Mucosa of rectum (tissue), 2 donors: ENCODE measurements around the gene DCPS.

Experiments
- H3K27ac ChIP-seq, 2 donors: one replicate each; pipeline ENCODE4 v1.7.0; 2013; ENCODE audit warnings: inconsistent platforms in 2 of 2, low read depth in 2 of 2, low read length in 2 of 2
- H3K27me3 ChIP-seq, 2 donors: one replicate each; pipeline ENCODE4 v1.7.0; 2013; ENCODE audit warnings: low read length in 2 of 2; ENCODE audit not compliant: control insufficient read depth in 2 of 2, insufficient read depth in 2 of 2
- H3K36me3 ChIP-seq, 2 donors: one replicate each; pipeline ENCODE4 v1.7.0; 2013; ENCODE audit warnings: low read length in 2 of 2; ENCODE audit not compliant: control insufficient read depth in 2 of 2, insufficient read depth in 2 of 2
- H3K4me1 ChIP-seq, 2 donors: one replicate each; pipeline ENCODE4 v1.7.0; 2013; ENCODE audit warnings: low read length in 2 of 2, mild to moderate bottlenecking in 1 of 2; ENCODE audit not compliant: control insufficient read depth in 2 of 2, insufficient read depth in 2 of 2
- H3K4me3 ChIP-seq, 2 donors: one replicate each; pipeline ENCODE4 v1.7.0; 2013; ENCODE audit warnings: low read length in 2 of 2
- H3K9ac ChIP-seq, 2 donors: one replicate each; pipeline ENCODE4 v1.7.0; 2013; ENCODE audit warnings: low read length in 2 of 2, low read depth in 1 of 2, mild to moderate bottlenecking in 1 of 2
- H3K9me3 ChIP-seq, 2 donors: one replicate each; pipeline ENCODE4 v1.7.0; 2013; ENCODE audit warnings: low read length in 2 of 2; ENCODE audit not compliant: control insufficient read depth in 2 of 2
- donor health status: healthy.
- donor health status: Normal muscosa, but diverticular disease.

Gene DCPS

DNA sequence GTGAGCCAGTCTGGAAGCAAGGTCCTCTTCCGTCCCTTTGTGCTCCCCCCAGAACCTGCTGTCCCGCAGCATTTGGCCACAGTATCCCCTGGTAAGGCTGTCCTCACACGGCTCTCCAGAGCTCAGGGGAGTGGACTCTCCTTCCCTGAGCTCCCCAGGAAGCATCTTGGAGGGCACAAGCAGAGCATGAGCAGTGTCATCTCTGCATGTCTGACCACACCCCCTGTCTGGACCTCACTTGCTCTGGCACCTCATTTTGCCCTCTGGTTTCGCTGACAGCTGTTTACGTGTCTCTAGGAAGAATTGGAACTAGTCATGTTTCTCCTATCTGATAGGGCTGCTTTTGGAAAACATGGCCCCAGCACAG lies 15.5 kb downstream of the DCPS start:
- Histone ChIP-seq H3K27me3 (no peaks in the 10 kb centered on the region), H3K9me3 (no peaks in the 10 kb centered on the region), H3K9ac (no peak overlapping the region), H3K4me1 (peaks cover 16 to 23% of the 10 kb centered on the region in 2 donors), H3K36me3 (no peaks in the 10 kb centered on the region), H3K27ac (peak overlapping the region; percentile 53 to 75), H3K4me3 (no peak overlapping the region)

DNA sequence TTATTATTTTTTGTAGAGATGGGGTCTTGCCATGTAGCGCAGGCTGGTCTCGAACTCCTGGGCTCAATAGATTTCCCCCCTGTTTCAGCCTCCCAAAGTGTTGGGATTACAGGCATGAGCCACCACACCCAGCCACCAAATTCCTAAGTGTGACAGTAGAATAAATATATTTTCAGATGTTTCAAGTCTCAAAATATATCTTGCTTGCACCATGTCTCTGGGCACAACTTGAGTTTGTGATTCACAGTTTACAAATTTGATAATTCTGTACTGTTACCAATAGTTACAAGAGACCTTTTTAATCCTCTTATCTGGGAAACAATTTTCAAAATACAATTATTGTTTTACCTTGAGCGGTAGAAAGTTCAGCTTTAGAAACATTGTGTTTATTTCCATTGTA lies 19.1 kb downstream of the DCPS start:
- H3K27me3 ChIP-seq: no peaks in the 10 kb centered on the region
- H3K36me3 ChIP-seq: no peaks in the 10 kb centered on the region
- H3K4me1 ChIP-seq: peaks cover 10 to 16% of the 10 kb centered on the region in 2 donors
- H3K4me3 ChIP-seq: no peak overlapping the region
- no peak overlapping the region for H3K9ac ChIP-seq
- H3K27ac ChIP-seq: no peak overlapping the region
- no peaks in the 10 kb centered on the region for H3K9me3 ChIP-seq

DNA sequence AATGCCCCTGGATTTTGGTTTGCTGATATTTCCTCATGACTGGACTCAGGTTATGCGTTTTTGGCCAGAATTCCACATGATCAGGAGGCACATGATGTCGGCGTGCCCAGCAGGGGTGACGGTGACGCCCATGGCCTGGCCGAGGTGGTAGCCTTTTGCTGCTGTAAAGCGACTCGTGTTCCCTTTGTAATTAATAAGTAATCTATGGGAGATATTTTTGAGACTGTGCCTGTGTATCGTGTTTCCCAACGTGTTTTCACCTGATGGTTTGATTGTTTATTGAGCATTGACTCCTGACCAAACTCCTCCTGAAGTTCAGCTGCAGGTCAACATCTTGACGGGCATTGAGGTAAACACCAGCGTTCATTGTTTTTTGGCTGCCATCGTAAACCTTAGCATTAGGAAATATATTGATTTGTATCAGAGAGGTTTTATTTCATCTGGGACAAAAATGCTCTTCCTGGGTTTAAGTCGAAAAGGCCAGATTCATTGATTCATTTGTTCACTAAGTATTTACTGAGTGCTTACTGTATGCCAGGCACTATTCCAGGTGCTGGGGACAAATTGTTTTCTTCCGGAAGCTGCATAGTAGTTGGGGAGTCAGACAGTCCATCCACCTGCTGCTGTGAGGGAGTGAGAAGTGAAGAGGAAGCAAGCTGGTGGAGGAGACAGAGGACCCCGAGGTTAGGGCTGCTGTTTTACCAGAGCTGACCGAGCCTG lies 23.6 kb downstream of the DCPS start:
- H3K36me3 ChIP-seq: peaks cover 0 to 7% of the 10 kb centered on the region in 2 donors
- no peak overlapping the region for H3K27ac ChIP-seq
- H3K4me1 ChIP-seq: peaks cover 0 to 2% of the 10 kb centered on the region in 2 donors
- no peaks in the 10 kb centered on the region for H3K9me3 ChIP-seq
- H3K9ac ChIP-seq: no peak overlapping the region
- no peaks in the 10 kb centered on the region for H3K27me3 ChIP-seq
- H3K4me3 ChIP-seq: no peak overlapping the region

DNA sequence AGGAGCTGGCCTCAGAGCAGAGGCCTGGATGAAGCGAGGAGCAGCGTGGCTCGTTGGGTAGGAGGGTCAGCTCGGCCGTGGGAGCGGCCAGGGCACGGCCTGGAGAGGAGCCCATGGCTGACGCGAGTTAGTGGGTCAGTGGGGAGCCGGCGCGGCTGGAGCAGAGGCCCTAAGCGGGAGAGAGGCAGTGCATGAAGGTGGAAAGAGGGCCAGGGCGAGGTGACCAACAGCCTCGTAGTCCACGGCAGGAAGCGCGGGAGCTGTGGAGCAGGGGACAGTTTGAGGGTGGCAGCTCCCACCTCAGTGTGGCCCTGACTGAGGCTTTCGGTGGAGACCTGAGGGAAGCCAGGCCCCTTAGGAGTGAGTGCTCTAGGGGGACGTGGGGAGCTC lies 24.1 kb downstream of the DCPS start:
- H3K9me3 ChIP-seq: no peaks in the 10 kb centered on the region
- H3K27ac ChIP-seq: no peak overlapping the region
- no peak overlapping the region for H3K4me3 ChIP-seq
- no peak overlapping the region for H3K9ac ChIP-seq
- peaks cover 0 to 2% of the 10 kb centered on the region in 2 donors for H3K4me1 ChIP-seq
- no peaks in the 10 kb centered on the region for H3K27me3 ChIP-seq
- peaks cover 1 to 7% of the 10 kb centered on the region in 2 donors for H3K36me3 ChIP-seq

DNA sequence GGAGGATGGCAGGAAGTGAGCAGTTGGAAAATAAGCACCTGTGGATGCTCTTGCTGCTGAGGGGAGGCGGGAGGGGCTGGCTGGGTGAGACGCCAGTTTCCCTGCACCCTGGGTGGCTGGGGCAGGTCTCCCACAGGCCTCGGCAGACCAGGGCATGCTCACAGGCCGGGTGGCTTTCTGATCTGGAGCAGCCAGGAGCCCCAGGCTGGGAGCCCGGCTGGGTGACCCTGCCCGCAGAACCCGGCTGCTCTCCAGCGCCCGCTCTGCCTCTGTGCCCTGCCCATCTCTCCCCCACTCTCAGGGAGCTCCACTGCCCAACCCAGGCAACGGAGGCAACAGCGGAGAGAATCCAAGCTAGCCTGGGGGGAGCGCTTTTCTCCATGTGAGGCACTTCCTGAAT lies 24.6 kb downstream of the DCPS start:
- H3K9me3 ChIP-seq: no peaks in the 10 kb centered on the region
- H3K36me3 ChIP-seq: peaks cover 6 to 11% of the 10 kb centered on the region in 2 donors
- no peak overlapping the region for H3K27ac ChIP-seq
- no peak overlapping the region for H3K4me3 ChIP-seq
- peaks cover 0 to 2% of the 10 kb centered on the region in 2 donors for H3K4me1 ChIP-seq
- H3K27me3 ChIP-seq: no peaks in the 10 kb centered on the region
- no peak overlapping the region for H3K9ac ChIP-seq

DNA sequence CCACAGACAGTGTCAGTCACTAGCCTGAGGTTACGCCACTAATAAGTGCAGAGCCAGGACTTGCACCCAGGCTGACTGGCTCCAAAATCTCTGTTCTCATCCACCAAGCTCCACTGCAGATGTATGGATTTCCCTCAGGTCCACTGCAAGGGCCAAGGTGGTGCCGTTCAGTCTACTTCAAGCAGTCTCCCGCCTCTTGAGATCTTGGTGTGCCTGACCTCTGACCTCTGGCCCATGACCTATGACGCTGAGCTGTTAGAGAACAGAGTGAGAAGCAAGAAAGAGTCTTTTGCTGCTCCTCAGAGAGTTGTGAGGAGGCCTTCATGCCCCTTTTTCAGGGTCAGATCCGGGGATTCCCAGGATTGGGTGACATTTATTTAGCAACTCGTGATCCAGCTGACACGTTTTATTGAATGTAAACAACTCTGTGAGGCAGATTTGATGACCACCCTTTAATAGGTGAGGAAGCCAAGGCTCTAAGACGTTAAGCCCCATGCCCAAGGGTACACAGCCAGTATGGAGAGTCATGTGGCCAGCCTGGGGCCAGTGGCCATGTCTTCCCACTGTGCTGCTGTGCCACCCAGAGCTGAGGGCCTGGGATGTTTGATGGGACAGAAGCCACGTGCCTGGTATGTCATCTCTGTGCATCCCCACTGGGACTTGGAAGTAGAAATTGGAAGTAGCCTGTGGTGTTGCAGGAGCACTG lies 25.2 kb downstream of the DCPS start:
- Histone ChIP-seq H3K27ac (no peak overlapping the region), H3K9ac (no peak overlapping the region), H3K9me3 (no peaks in the 10 kb centered on the region), H3K27me3 (no peaks in the 10 kb centered on the region), H3K4me1 (peaks cover 0 to 2% of the 10 kb centered on the region in 2 donors), H3K4me3 (no peak overlapping the region), H3K36me3 (peaks cover 7 to 11% of the 10 kb centered on the region in 2 donors)

DNA sequence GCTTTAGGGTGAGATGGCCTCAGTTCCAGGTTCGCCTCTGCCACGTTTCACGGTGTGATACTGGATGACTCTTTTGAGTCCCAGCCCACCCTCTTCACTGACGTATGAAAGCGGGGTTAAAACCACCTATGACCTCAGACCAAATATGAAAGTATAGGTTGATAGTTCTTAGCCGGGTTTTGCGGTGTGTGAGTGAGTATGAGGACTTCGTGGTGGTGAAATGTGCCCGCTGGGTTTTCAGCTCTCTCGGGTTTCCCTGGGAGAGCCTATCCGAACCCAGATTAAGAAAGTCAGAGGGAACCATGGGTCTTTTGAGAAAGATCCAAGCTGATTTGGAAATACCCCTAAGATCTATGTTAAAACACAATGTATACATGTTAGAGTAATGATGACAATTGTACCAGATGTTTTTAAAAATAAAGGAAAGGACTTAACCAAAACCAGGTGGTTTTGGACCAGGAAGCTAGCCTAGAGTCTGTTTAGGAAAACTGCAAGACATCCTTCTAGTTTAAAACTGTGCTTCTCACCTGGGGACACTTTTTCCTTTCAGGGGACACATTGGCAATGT lies 25.9 kb downstream of the DCPS start:
- H3K9ac ChIP-seq: no peak overlapping the region
- no peaks in the 10 kb centered on the region for H3K9me3 ChIP-seq
- no peaks in the 10 kb centered on the region for H3K27me3 ChIP-seq
- H3K36me3 ChIP-seq: peaks cover 7 to 11% of the 10 kb centered on the region in 2 donors
- H3K4me1 ChIP-seq: peaks cover 0 to 2% of the 10 kb centered on the region in 2 donors
- H3K27ac ChIP-seq: no peak overlapping the region
- H3K4me3 ChIP-seq: no peak overlapping the region

DNA sequence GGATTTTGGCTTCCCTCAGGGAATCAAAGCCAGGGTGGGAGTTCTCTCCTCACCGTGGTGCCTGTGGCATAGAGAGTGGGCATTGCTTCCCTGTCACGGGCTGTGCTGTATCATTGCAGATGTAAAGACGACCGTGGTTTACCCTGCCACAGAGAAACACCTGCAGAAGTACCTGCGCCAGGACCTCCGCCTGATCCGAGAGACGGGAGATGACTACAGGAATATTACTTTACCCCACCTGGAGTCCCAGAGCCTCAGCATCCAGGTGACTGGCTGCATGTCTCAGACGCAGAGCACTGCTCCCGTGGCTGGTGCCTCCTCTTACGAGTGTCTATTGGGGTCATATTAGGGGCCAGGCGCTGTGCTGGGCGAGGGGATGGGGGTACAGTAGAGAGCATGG lies 27.4 kb downstream of the DCPS start:
- no peaks in the 10 kb centered on the region for H3K9me3 ChIP-seq
- H3K4me3 ChIP-seq: no peak overlapping the region
- H3K4me1 ChIP-seq: peaks cover 0 to 2% of the 10 kb centered on the region in 2 donors
- H3K27me3 ChIP-seq: no peaks in the 10 kb centered on the region
- no peak overlapping the region for H3K9ac ChIP-seq
- peaks cover 7 to 13% of the 10 kb centered on the region in 2 donors for H3K36me3 ChIP-seq
- no peak overlapping the region for H3K27ac ChIP-seq

DNA sequence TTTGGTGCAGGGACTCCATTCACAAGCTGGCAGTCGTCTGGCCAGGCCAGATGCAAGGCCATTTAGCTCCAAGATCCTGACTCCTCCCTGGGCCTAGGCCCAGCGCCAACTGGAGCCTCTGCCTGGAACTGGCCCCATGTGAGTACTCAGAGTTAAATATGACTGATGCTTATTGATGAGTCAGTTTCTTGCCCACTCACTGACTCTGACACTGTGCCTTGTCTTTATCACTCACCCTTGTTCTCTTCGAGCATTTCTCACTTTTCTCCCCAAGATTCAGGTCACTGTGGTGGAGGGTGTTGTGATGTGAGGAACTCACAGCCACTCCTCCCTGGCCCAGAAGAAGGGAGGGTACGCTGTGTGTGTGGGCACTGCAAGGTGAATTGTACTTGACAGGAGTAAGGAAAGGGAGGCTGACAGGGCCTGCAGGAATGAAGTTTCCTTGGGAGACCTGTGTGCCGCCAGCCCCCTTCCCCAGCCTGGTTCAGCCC lies 28.4 kb downstream of the DCPS start:
- Histone ChIP-seq H3K36me3 (peaks cover 7 to 13% of the 10 kb centered on the region in 2 donors), H3K27me3 (no peaks in the 10 kb centered on the region), H3K27ac (no peak overlapping the region), H3K4me3 (no peak overlapping the region), H3K9me3 (no peaks in the 10 kb centered on the region), H3K9ac (no peak overlapping the region), H3K4me1 (peaks cover 0 to 2% of the 10 kb centered on the region in 2 donors)

DNA sequence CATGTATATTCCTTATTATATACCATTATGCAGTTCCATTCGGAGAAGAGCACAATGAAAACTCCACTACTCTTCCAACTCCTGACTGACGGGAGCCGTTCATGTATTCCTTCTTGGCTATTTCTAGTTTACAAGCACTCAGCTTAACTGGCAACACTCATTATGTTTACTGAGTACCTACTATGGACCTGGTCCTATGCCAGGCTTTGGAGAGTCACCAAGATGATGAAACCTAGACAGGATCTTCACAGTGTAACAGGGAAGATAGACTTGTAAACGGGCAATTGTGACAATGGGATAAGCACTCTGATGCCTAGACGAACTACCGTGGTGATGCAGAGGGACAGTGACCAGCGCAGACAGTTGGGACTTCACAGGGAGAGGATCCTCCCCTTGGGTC lies 29.3 kb downstream of the DCPS start:
- Histone ChIP-seq H3K36me3 (peaks cover 11 to 13% of the 10 kb centered on the region in 2 donors), H3K27ac (no peak overlapping the region), H3K9me3 (no peaks in the 10 kb centered on the region), H3K4me1 (peaks cover 0 to 2% of the 10 kb centered on the region in 2 donors), H3K9ac (no peak overlapping the region), H3K27me3 (no peaks in the 10 kb centered on the region), H3K4me3 (no peak overlapping the region)
